Ovary (tissue), 3 donors: ENCODE results near the gene TXNRD2.

Experiments used
- CTCF ChIP-seq, 3 donors: fragments of 450-650 bp in 2 of 3; fragments of 200-600 bp in 1 of 3; IDR thresholded peaks; one replicate each; pipeline versions ENCODE4 v1.5.1 to v1.8.0; 2016 to 2022; ENCODE audit warnings: antibody characterized with exemption in 3 of 3, mild to moderate bottlenecking in 1 of 3
- POLR2A ChIP-seq: fragments of 450-650 bp; IDR thresholded peaks from one replicate; pipeline ENCODE4 v1.6.1; 2017; ENCODE audit warnings: antibody characterized with exemption, mild to moderate bottlenecking, moderate library complexity
- donor health status: DM: no; HTN: no; CAD: no.

GRCh38 chr22:19968450-19968891 lies 26.9 kb upstream of the TXNRD2 start:
- no peak for TF ChIP-seq POLR2A
- no peak for TF ChIP-seq CTCF (IDR thresholded peaks at IDR 0.05)
